Measurements from ENCODE around the gene CEBPG.

CEBPG gene

GRCh38 chr19:33329060-33329459, 44.4 kb upstream of the CEBPG start:
- no peaks in the 10 kb centered on the region for H3K9me2 ChIP-seq (replicated peaks; ENCODE audit: low read depth, low read length)
- H3K9me3 ChIP-seq (ENCODE audit: insufficient read depth, low read depth, low read length), result no peaks in the 10 kb centered on the region
- no peaks in the 10 kb centered on the region for H3K4me1 ChIP-seq (ENCODE audit: insufficient read depth, low read length, poor library complexity, severe bottlenecking)
- no peaks in the 10 kb centered on the region for H3K27me3 ChIP-seq (ENCODE audit: insufficient read depth, low read length, poor library complexity, severe bottlenecking)
- no peak overlapping the region for H2AFZ ChIP-seq (ENCODE audit: low read length)
- H3F3A ChIP-seq (ENCODE audit: low read depth), result no peaks in the 10 kb centered on the region
- no peaks in the 10 kb centered on the region for H3K79me2 ChIP-seq (ENCODE audit: insufficient read depth, low read length)
- no peak overlapping the region for H3K4me2 ChIP-seq (ENCODE audit: low read depth, low read length, poor library complexity, severe bottlenecking)
- H3K36me3 ChIP-seq (ENCODE audit: insufficient read depth, low read length), result no peaks in the 10 kb centered on the region
- H3K9ac ChIP-seq (ENCODE audit: low read depth, low read length, poor library complexity, severe bottlenecking), result no peak overlapping the region
- H3K4me3 ChIP-seq (ENCODE audit: low read length, poor library complexity, severe bottlenecking), result no peak overlapping the region
- TF ChIP-seq CTCF (conservative IDR thresholded peaks at IDR 0.05; ENCODE audit: low read length), result no peak
- no peak for TF ChIP-seq EZH2phosphoT487 (IDR thresholded peaks at IDR 0.05; ENCODE audit: borderline replicate concordance)
- H4K20me1 ChIP-seq (ENCODE audit: insufficient read depth, low read length, poor library complexity, severe bottlenecking), result no peaks in the 10 kb centered on the region

GRCh38 chr19:33329736-33330135, 43.8 kb upstream of the CEBPG start:
- H3K27me3 ChIP-seq (ENCODE audit: insufficient read depth, low read length, poor library complexity, severe bottlenecking), result no peaks in the 10 kb centered on the region
- no peaks in the 10 kb centered on the region for H3K4me1 ChIP-seq (ENCODE audit: insufficient read depth, low read length, poor library complexity, severe bottlenecking)
- TF ChIP-seq CTCF (conservative IDR thresholded peaks at IDR 0.05; ENCODE audit: low read length) (no peak), EZH2phosphoT487 (IDR thresholded peaks at IDR 0.05; ENCODE audit: borderline replicate concordance) (no peak)
- no peaks in the 10 kb centered on the region for H3K79me2 ChIP-seq (ENCODE audit: insufficient read depth, low read length)
- no peaks in the 10 kb centered on the region for H3K9me2 ChIP-seq (replicated peaks; ENCODE audit: low read depth, low read length)
- no peak overlapping the region for H3K4me2 ChIP-seq (ENCODE audit: low read depth, low read length, poor library complexity, severe bottlenecking)
- H3K9ac ChIP-seq (ENCODE audit: low read depth, low read length, poor library complexity, severe bottlenecking), result no peak overlapping the region
- H3K4me3 ChIP-seq (ENCODE audit: low read length, poor library complexity, severe bottlenecking), result no peak overlapping the region
- H4K20me1 ChIP-seq (ENCODE audit: insufficient read depth, low read length, poor library complexity, severe bottlenecking), result no peaks in the 10 kb centered on the region
- no peaks in the 10 kb centered on the region for H3K36me3 ChIP-seq (ENCODE audit: insufficient read depth, low read length)
- no peak overlapping the region for H2AFZ ChIP-seq (ENCODE audit: low read length)
- no peaks in the 10 kb centered on the region for H3F3A ChIP-seq (ENCODE audit: low read depth)
- no peaks in the 10 kb centered on the region for H3K9me3 ChIP-seq (ENCODE audit: insufficient read depth, low read depth, low read length)

GRCh38 chr19:33332248-33332647, 41.3 kb upstream of the CEBPG start:
- TF ChIP-seq EZH2phosphoT487 (IDR thresholded peaks at IDR 0.05; ENCODE audit: borderline replicate concordance) (no peak), CTCF (conservative IDR thresholded peaks at IDR 0.05; ENCODE audit: low read length) (no peak)
- H4K20me1 ChIP-seq (ENCODE audit: insufficient read depth, low read length, poor library complexity, severe bottlenecking), result no peaks in the 10 kb centered on the region
- H3K4me3 ChIP-seq (ENCODE audit: low read length, poor library complexity, severe bottlenecking), result no peak overlapping the region
- no peaks in the 10 kb centered on the region for H3K4me1 ChIP-seq (ENCODE audit: insufficient read depth, low read length, poor library complexity, severe bottlenecking)
- H3F3A ChIP-seq (ENCODE audit: low read depth), result no peaks in the 10 kb centered on the region
- H3K36me3 ChIP-seq (ENCODE audit: insufficient read depth, low read length), result no peaks in the 10 kb centered on the region
- no peak overlapping the region for H3K4me2 ChIP-seq (ENCODE audit: low read depth, low read length, poor library complexity, severe bottlenecking)
- no peaks in the 10 kb centered on the region for H3K9me3 ChIP-seq (ENCODE audit: insufficient read depth, low read depth, low read length)
- H3K79me2 ChIP-seq (ENCODE audit: insufficient read depth, low read length), result no peaks in the 10 kb centered on the region
- no peak overlapping the region for H2AFZ ChIP-seq (ENCODE audit: low read length)
- H3K27me3 ChIP-seq (ENCODE audit: insufficient read depth, low read length, poor library complexity, severe bottlenecking), result no peaks in the 10 kb centered on the region
- H3K9ac ChIP-seq (ENCODE audit: low read depth, low read length, poor library complexity, severe bottlenecking), result no peak overlapping the region
- H3K9me2 ChIP-seq (replicated peaks; ENCODE audit: low read depth, low read length), result no peaks in the 10 kb centered on the region

Measured in Loucy (cell line).